ENCODE results near the gene HSDL1.

DNA sequence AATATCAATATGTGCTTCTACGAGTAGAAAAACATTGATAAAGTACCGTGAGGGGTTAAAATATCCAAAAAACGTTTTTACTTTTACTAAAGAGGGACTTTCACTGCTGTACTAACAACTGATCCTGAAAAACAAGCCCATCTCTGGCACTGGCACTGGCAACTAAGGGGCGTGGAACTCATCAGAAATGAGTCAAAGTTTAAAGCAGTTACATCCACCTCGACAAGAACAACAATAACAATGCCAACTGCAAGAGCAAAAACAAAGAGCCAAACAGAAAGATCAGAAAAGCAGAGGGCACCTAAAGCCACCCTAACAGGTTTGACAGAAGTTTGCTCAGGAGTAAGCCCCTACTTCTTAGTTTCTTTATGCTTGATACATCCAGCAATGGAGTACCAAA is 41.3 kb downstream of the HSDL1 start:
- TF ChIP-seq, protein P1, sequence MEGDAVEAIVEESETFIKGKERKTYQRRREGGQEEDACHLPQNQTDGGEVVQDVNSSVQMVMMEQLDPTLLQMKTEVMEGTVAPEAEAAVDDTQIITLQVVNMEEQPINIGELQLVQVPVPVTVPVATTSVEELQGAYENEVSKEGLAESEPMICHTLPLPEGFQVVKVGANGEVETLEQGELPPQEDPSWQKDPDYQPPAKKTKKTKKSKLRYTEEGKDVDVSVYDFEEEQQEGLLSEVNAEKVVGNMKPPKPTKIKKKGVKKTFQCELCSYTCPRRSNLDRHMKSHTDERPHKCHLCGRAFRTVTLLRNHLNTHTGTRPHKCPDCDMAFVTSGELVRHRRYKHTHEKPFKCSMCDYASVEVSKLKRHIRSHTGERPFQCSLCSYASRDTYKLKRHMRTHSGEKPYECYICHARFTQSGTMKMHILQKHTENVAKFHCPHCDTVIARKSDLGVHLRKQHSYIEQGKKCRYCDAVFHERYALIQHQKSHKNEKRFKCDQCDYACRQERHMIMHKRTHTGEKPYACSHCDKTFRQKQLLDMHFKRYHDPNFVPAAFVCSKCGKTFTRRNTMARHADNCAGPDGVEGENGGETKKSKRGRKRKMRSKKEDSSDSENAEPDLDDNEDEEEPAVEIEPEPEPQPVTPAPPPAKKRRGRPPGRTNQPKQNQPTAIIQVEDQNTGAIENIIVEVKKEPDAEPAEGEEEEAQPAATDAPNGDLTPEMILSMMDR (IDR thresholded peaks at IDR 0.05; ENCODE audit: insufficient read depth, low read depth, low read length) = no peak
- TF ChIP-seq EZH2 (IDR thresholded peaks at IDR 0.05; ENCODE audit: insufficient read depth, low read length) = no peak

All from astrocyte (in vitro differentiated cells and primary cell).